ENCODE data around the gene RDH8. TPM values are rescaled to one million over a fixed set of nuclear protein-coding genes. Genes with fewer than 3 reads are reported as not detected.

Gene RDH8
- total and polyA plus RNA-seq, 10 of the 15 experiments (the other 5 are each of a cell fraction or from before 2014, with no cell fraction given) = 0.04 to 0.58 (median 0.05) TPM; not detected in 7

GRCh38 chr19:9966448-9966847 is 46.8 kb upstream of the RDH8 start:
- Histone ChIP-seq H3K9me3 (replicated peaks; ENCODE audit: control insufficient read depth, insufficient read depth, low read length) (no peaks in the 10 kb centered on the region), H3K4me1 (ENCODE audit: control insufficient read depth, insufficient read depth, low read length) (no peaks in the 10 kb centered on the region), H3K27me3 (replicated peaks in 1 of 2; ENCODE audit: control insufficient read depth in 2 of 2, insufficient read depth in 2 of 2, low read length in 1 of 2) (no peaks in the 10 kb centered on the region), H3K4me2 (ENCODE audit: control insufficient read depth, insufficient read depth) (no peak overlapping the region), H3K36me3 (ENCODE audit: control insufficient read depth in 2 of 2, insufficient read depth in 2 of 2, low read length in 1 of 2) (no peaks in the 10 kb centered on the region), H4K20me1 (ENCODE audit: control insufficient read depth, insufficient read depth) (no peaks in the 10 kb centered on the region), H2AFZ (ENCODE audit: control insufficient read depth, low read depth, low read length) (no peak overlapping the region), H3K27ac (ENCODE audit: control insufficient read depth, insufficient read depth) (no peak overlapping the region), H3K4me3 (no peak overlapping the region), H3K9ac (ENCODE audit: control insufficient read depth, insufficient read depth, low read length) (no peak overlapping the region), H3K79me2 (ENCODE audit: control insufficient read depth, insufficient read depth, low read length) (no peaks in the 10 kb centered on the region)
- 27% methylated on average over 27 of the region's 29 CpGs for WGBS (ENCODE audit: insufficient coverage, insufficient replicate concordance, low lambda C conversion rate, missing lambda C conversion rate)
- ChIA-PET POLR2A (no interaction called here), CTCF (no interaction called here), SMC1A (ENCODE audit: uncharacterized antibody, unreplicated experiment) (no interaction called here), RAD21 (ENCODE audit: unreplicated experiment) (no interaction called here)
- intact Hi-C loops (cut with micrococcal nuclease; ENCODE audit: unreplicated experiment) = no loop called here
- DNase-seq (ENCODE audit: low read depth, low spot score) = no peak
- in situ Hi-C loops (cut with MboI) = no loop called here
- no peak for ATAC-seq
- FAIRE-seq = no peak
- BruUV-seq (replicated peaks) = no TSS peak
- TF ChIP-seq ZSCAN29 (IDR thresholded peaks at IDR 0.05) (no peak), ZBTB4 (CRISPR knock-in tag; IDR thresholded peaks at IDR 0.05) (no peak), SMC3 (IDR thresholded peaks at IDR 0.05; ENCODE audit: borderline replicate concordance, low read length) (no peak), MTA3 (IDR thresholded peaks at IDR 0.05; ENCODE audit: borderline replicate concordance, low read length) (no peak), ZBTB33 (IDR thresholded peaks at IDR 0.05) (no peak), ZBTB40 (IDR thresholded peaks at IDR 0.05; ENCODE audit: borderline replicate concordance) (no peak), PML (IDR thresholded peaks at IDR 0.05; ENCODE audit: low read length) (no peak), NFIC (IDR thresholded peaks at IDR 0.05; ENCODE audit: low read depth, low read length) (no peak), E2F8 (IDR thresholded peaks at IDR 0.05; ENCODE audit: low read depth, partially characterized antibody) (no peak), JUNB (IDR thresholded peaks at IDR 0.05) (no peak), ZNF24 (IDR thresholded peaks at IDR 0.05) (no peak), SUZ12 (IDR thresholded peaks at IDR 0.05; ENCODE audit: unreplicated experiment) (no peak)

Measured in GM12878 (cell line).